AG10803 (cell line): Measurements from ENCODE around the gene ATAD2B.

ENCODE experiments used
- DNase-seq: peaks from one replicate; pipeline ENCODE4 v3.0.0; 2010; ENCODE audit warnings: low read depth
- H3K4me3 ChIP-seq: 2 replicates; pipeline ENCODE4 v1.5.1; 2011; ENCODE audit warnings: mild to moderate bottlenecking, low read length, control low read depth
- TF ChIP-seq, protein P1 (sequence below): conservative IDR thresholded peaks from 2 replicates; pipeline ENCODE4 v1.5.1; 2011; ENCODE audit warnings: mild to moderate bottlenecking, low read length, control low read depth, inconsistent platforms

ATAD2B gene

DNA sequence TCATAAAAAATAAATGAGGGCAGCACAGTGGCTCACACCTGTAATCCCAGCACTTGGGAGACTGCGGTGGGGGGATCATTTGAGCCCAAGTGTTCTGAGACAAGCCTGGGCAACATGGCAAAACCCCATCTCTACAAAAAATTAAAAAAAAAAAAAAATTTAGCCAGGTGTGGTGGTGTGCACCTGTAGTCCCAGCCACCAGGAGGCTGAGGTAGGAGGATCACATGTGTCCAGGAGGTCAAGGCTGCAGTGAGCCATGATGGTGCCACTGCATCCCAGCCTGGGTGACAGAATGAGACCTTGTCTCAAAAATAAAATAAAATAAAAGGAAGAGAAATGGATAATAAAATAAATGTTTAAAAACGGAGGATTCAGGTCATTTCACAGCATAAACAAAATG is 113.5 kb downstream of the ATAD2B start:
- no peak overlapping the region for H3K4me3 ChIP-seq
- DNase-seq: no peak
- TF ChIP-seq, protein P1, sequence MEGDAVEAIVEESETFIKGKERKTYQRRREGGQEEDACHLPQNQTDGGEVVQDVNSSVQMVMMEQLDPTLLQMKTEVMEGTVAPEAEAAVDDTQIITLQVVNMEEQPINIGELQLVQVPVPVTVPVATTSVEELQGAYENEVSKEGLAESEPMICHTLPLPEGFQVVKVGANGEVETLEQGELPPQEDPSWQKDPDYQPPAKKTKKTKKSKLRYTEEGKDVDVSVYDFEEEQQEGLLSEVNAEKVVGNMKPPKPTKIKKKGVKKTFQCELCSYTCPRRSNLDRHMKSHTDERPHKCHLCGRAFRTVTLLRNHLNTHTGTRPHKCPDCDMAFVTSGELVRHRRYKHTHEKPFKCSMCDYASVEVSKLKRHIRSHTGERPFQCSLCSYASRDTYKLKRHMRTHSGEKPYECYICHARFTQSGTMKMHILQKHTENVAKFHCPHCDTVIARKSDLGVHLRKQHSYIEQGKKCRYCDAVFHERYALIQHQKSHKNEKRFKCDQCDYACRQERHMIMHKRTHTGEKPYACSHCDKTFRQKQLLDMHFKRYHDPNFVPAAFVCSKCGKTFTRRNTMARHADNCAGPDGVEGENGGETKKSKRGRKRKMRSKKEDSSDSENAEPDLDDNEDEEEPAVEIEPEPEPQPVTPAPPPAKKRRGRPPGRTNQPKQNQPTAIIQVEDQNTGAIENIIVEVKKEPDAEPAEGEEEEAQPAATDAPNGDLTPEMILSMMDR: no peak

DNA sequence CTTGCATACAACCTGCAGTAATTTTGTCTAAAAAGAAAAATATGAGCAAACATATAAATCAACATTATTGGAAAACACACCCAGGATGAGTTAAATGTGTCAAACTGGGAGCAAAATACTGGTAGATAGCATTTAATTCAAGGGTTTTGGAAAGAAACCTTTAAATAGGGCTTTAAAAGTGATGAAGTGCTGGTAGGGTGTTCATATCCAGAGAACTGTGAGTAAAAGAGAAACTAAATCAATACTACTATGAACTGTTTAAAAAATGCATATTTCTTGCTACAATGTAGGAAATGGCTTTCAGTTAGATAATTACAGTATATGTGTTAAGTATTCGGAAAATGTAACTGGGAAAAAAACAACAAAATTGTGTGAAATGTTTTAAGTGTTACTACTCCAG is 117.8 kb downstream of the ATAD2B start:
- DNase-seq: no peak
- TF ChIP-seq, protein P1: no peak
- H3K4me3 ChIP-seq: no peak overlapping the region

DNA sequence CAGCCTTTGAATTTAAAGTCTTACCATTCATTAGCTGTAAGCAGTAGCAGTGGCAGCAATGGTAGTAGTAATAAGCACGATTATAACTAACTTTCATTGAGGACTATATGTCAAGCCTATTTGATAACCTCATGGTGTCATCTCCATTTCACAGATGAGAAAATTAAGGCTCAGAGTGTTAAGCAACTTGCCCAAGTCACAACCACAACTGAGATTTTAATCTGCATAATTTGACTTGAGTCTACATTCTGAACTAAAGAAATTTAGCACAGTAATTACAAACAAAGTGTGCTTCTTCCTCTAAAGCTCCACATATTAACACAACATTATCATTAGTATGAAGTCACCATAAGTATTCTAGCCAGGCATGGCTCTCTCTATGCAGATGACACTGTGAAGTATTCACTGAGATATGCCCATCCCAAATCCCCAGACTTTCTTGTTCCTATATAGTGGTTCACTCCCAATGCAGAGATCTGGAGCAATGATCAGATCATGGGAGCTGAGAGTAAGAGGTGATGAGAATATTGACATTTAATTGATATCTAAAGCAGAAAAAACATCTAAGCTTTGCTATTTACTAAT is 120.2 kb downstream of the ATAD2B start:
- TF ChIP-seq, protein P1: no peak
- DNase-seq: no peak
- no peak overlapping the region for H3K4me3 ChIP-seq

DNA sequence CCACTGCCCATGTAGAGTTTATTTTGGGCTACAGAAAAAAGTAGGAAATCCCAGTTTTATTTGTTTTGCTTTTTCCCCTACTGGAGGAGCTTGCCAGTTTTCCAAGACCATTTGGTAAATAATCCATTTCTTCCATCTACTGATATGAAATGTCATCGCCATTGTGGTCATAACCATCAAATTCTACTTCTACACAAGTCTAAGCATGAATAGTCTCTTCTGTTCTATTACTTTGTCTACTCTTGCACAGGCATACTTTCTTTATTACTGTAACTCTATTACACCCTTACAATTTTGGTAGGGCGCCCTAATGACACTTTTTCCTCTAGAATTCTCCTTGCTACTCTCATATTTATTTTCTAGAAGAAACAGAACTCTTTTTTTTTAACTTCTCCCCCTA is 120.7 kb downstream of the ATAD2B start:
- H3K4me3 ChIP-seq: no peak overlapping the region
- TF ChIP-seq, protein P1: no peak
- no peak for DNase-seq

DNA sequence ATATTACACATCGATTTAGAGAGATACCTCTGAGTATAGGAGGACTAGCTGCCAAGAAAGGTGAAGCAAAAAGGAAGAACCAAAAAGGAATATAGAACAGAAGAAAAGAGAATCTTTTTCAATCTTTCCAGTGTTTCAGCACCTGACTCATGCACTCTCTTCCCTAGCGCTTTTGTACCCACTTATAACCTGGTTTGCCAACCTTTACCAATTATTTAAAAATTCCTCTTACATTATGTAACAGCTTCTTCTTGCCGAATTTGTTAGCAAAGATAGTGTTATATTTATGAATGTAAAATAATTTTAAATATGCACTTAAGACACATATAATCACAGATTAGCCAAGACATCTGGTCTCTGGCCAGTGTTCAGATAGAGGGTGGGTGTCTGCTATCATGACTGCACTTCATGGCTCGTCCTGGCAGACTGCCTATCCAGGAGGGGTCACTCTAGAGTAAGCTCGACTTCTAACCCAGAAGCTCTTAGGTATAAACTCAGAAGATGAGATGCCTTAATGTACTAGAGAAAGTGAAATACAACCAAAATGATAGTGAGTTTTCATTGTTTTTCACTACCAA is 122.9 kb downstream of the ATAD2B start:
- TF ChIP-seq, protein P1: peak; percentile 21; the same call in 1 of the 2 replicates
- peak; percentile 20 for DNase-seq
- H3K4me3 ChIP-seq: no peak overlapping the region

DNA sequence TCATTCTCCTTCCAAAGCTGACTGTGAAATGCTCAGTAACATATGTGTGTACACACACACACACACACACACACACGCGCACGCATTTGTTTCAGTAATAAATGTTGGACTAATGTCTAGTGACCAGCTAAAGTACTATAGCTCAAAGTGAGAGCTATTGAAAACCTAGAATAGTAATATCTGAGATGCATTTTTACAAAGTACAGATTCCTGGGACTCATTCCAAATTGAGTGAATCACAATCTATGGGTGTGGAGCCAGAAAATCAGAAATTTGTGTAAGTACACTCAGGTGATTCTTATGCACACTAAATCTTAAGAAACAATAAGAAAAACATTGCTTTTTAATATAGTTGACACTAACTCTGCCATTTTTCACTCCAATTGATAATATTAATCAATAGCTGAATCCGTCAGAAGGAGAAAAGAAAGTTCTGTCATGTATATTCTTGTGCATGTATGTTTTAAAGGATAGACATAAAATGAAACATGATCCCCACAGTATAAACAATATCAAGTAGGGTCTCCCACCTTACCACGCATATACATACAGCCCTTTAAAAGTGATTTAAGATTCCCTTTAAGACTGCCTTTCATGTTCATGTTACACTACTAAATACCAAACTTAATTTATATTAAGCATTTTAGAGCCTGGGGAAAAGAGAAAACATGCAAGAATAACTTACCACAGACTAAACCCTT is 123.5 kb downstream of the ATAD2B start:
- DNase-seq: peak; percentile 59
- TF ChIP-seq, protein P1: no peak
- no peak overlapping the region for H3K4me3 ChIP-seq

DNA sequence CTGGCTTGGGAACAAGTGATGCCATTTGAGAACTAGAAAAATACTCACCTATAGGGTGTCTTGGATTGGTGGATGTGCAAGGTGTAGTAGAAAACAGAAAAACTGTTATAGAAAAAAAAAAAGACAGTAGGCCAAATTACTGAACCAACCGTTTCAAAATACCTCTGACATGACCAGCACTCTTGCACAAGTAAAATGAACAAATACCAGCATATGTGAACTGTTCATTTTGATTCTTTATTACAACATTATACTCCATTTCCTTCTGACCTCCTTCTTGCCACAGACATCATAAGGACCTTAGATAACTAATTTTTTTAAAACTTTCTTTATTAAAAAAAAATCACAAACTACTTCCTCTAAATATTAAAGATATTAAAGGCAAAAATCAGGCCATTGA is 125.5 kb downstream of the ATAD2B start:
- peak; percentile 83 for DNase-seq
- TF ChIP-seq, protein P1: no peak
- no peak overlapping the region for H3K4me3 ChIP-seq
